OCI-LY3 (cell line): Measurements from ENCODE around the gene DNAJC9.

ENCODE experiments used
- H2AFZ ChIP-seq: fragments of 200-600, 300-600 bp; shearing (Covaris generic); 2 replicates; pipeline ENCODE4 v1.6.0; 2014; ENCODE audit warnings: antibody characterized with exemption, low read depth, low read length
- H3K27ac ChIP-seq: fragments of 200-600, 300-600 bp; sonication (generic); 2 replicates; pipeline ENCODE4 v1.5.1; 2014; ENCODE audit warnings: mild to moderate bottlenecking, low read length, moderate library complexity, mixed read lengths
- H3K27me3 ChIP-seq: fragments of 200-600, 300-600 bp; sonication (generic); 2 replicates; pipeline ENCODE4 v1.6.1; 2014; ENCODE audit warnings: low read depth, low read length, mixed read lengths
- H3K36me3 ChIP-seq: fragments of 200-600, 300-600 bp; sonication (generic); replicated peaks from 2 replicates; pipeline ENCODE3; 2014; ENCODE audit warnings: low read depth, low read length, mixed read lengths
- H3K4me1 ChIP-seq: fragments of 300-600, 200-600 bp; sonication (generic); 2 replicates; pipeline ENCODE4 v1.6.1; 2014; ENCODE audit warnings: low read length, mixed read lengths
- H3K4me2 ChIP-seq: fragments of 200-600, 300-600 bp; sonication (generic); 2 replicates; pipeline ENCODE4 v1.6.1; 2014; ENCODE audit warnings: low read length, mixed read lengths
- H3K4me3 ChIP-seq: fragments of 300-600, 200-600 bp; sonication (generic); 2 replicates; pipeline ENCODE4 v1.5.1; 2014; ENCODE audit warnings: antibody characterized with exemption, mild to moderate bottlenecking, low read length, moderate library complexity
- H3K79me2 ChIP-seq: fragments of 300-600, 200-600 bp; shearing (Covaris generic); 2 replicates; pipeline ENCODE4 v1.6.1; 2014; ENCODE audit warnings: mild to moderate bottlenecking, low read length, mixed read lengths
- H3K9ac ChIP-seq: fragments of 300-600, 200-600 bp; shearing (Covaris generic); 2 replicates; pipeline ENCODE4 v1.6.0; 2014; ENCODE audit warnings: mild to moderate bottlenecking, low read length, moderate library complexity
- H3K9me3 ChIP-seq: fragments of 200-600, 300-600 bp; shearing (Covaris generic); 2 replicates; pipeline ENCODE4 v1.6.1; 2014; ENCODE audit warnings: low read length, mixed read lengths; ENCODE audit not compliant: insufficient read depth
- H4K20me1 ChIP-seq: fragments of 200-600, 300-600 bp; sonication (generic); 2 replicates; pipeline ENCODE4 v1.6.1; 2016; ENCODE audit warnings: low read length, mixed read lengths; ENCODE audit not compliant: insufficient read depth
- CTCF ChIP-seq: fragments of 200-600, 300-600 bp; sonication (generic); IDR thresholded peaks from 2 replicates; pipeline ENCODE4 v1.5.1; 2014; ENCODE audit warnings: antibody characterized with exemption, low read length, low read depth
- EZH2phosphoT487 ChIP-seq: fragments of 200-600 bp; shearing (Covaris generic); IDR thresholded peaks from 2 replicates; pipeline ENCODE4 v1.6.1; 2018; ENCODE audit warnings: antibody characterized with exemption, mixed run types, low read depth

The DNAJC9 gene

DNA sequence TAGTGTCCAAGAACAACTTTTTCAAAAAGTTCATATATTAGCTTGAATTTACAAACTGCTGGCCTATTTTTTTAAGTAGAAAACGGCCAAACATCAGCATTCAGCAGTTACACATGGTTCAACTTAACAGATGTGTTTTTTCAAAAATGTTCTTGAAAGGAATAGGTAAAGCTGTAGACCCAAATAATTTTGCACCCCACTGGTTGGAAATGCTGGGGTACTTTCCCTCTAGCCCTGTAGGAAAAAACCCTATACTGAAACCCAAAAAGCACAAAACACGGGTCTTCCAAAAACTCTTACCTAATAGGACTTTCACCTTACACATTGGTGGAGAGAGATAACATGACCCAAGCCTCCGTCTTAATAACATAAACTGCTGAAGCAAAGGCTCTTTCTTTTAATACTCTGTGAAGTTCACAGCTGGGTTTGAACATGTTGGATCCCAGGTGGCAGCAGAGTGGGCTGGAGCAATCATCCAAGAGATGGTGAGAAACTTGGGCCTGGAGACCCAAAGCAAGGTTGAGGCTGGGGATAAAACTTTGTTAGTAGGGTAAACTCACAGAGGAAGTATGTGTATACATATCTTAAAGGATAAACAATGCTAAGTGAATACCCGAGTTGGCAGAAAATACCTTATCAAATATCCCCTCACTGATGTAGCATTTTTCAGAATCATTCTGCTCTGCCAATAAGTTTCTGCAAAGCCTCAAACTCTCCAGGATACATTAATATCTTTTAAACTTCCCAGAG lies 629 bp upstream of the DNAJC9 start:
- Histone ChIP-seq H3K27ac (peak overlapping the region; percentile 97), H3K4me2 (peak overlapping the region; percentile 64), H4K20me1 (no peaks in the 10 kb centered on the region; the same call in 1 of the 2 replicates), H3K36me3 (peaks cover 31% of the 10 kb centered on the region), H2AFZ (no peak overlapping the region), H3K9ac (peak overlapping the region; percentile 68), H3K4me1 (peaks cover 35% of the 10 kb centered on the region), H3K27me3 (no peaks in the 10 kb centered on the region), H3K4me3 (peak overlapping the region; percentile 98), H3K9me3 (no peaks in the 10 kb centered on the region), H3K79me2 (peaks cover 82% of the 10 kb centered on the region)
- TF ChIP-seq CTCF (no peak), EZH2phosphoT487 (no peak)

GRCh38 chr10:73246322-73246645 lies 771 bp downstream of the DNAJC9 start:
- peak overlapping the region; percentile 98 for H3K4me3 ChIP-seq
- H3K9ac ChIP-seq = peak overlapping the region; percentile 96
- no peaks in the 10 kb centered on the region for H3K9me3 ChIP-seq
- peaks cover 30% of the 10 kb centered on the region for H3K36me3 ChIP-seq
- H3K27ac ChIP-seq = peak overlapping the region; percentile 97
- no peaks in the 10 kb centered on the region for H3K27me3 ChIP-seq
- TF ChIP-seq CTCF (no peak), EZH2phosphoT487 (no peak)
- H3K79me2 ChIP-seq = peaks cover 68% of the 10 kb centered on the region
- peak overlapping the region; percentile 95 for H3K4me2 ChIP-seq
- peak overlapping the region; percentile 70; the same call in 1 of the 2 replicates for H2AFZ ChIP-seq
- no peaks in the 10 kb centered on the region; the same call in 1 of the 2 replicates for H4K20me1 ChIP-seq
- H3K4me1 ChIP-seq = peaks cover 31% of the 10 kb centered on the region

- H3K4me3 ChIP-seq = peak overlapping the region; percentile 98
- peak overlapping the region; percentile 16; the same call in 1 of the 2 replicates for H3K27ac ChIP-seq
- no peaks in the 10 kb centered on the region for H3K27me3 ChIP-seq
- H3K79me2 ChIP-seq = peaks cover 57% of the 10 kb centered on the region
- peaks cover 40% of the 10 kb centered on the region for H3K36me3 ChIP-seq
- H3K4me1 ChIP-seq = peaks cover 25% of the 10 kb centered on the region
- no peak for TF ChIP-seq CTCF
- no peak for TF ChIP-seq EZH2phosphoT487
- no peaks in the 10 kb centered on the region for H3K9me3 ChIP-seq
- H3K4me2 ChIP-seq = peak overlapping the region; percentile 95
- no peaks in the 10 kb centered on the region; the same call in 1 of the 2 replicates for H4K20me1 ChIP-seq
- H3K9ac ChIP-seq = peak overlapping the region; percentile 96
- H2AFZ ChIP-seq = no peak overlapping the region
Measured at GRCh38 chr10:73244866-73245477, 2.1 kb downstream of the DNAJC9 start.

- Histone ChIP-seq H3K9me3 (no peaks in the 10 kb centered on the region), H3K4me1 (peaks cover 5% of the 10 kb centered on the region), H4K20me1 (no peaks in the 10 kb centered on the region; the same call in 1 of the 2 replicates), H3K79me2 (peaks cover 17% of the 10 kb centered on the region), H3K36me3 (peaks cover 40% of the 10 kb centered on the region), H3K4me2 (no peak overlapping the region), H2AFZ (no peak overlapping the region), H3K9ac (no peak overlapping the region), H3K27me3 (no peaks in the 10 kb centered on the region), H3K4me3 (no peak overlapping the region), H3K27ac (no peak overlapping the region)
- TF ChIP-seq EZH2phosphoT487 (no peak), CTCF (no peak)
Measured at GRCh38 chr10:73239908-73240307, 7.1 kb downstream of the DNAJC9 start.
